DOHH2 (cell line): ENCODE measurements around the gene CNTNAP2.

Source experiments
- H3F3A ChIP-seq: fragments of 200-600 bp; sonication (generic), shearing (Covaris generic); 2 replicates; pipeline ENCODE4 v1.6.0; 2016; ENCODE audit warnings: antibody characterized with exemption, mild to moderate bottlenecking; ENCODE audit not compliant: control insufficient read depth, insufficient read depth
- H3K27ac ChIP-seq: fragments of 200-600 bp; sonication (generic); 2 replicates; pipeline ENCODE4 v1.5.1; 2014; ENCODE audit warnings: low read depth, mild to moderate bottlenecking, low read length, moderate library complexity
- H3K27me3 ChIP-seq: fragments of 200-600 bp; sonication (generic); 2 replicates; pipeline ENCODE4 v1.6.1; 2014; ENCODE audit warnings: mild to moderate bottlenecking, low read length, mixed read lengths; ENCODE audit not compliant: control insufficient read depth
- H3K36me3 ChIP-seq: fragments of 200-600 bp; sonication (generic); 2 replicates; pipeline ENCODE4 v1.6.1; 2014; ENCODE audit warnings: mild to moderate bottlenecking, low read length, moderate library complexity, mixed read lengths; ENCODE audit not compliant: control insufficient read depth
- H3K4me1 ChIP-seq: fragments of 200-600 bp; sonication (generic); 2 replicates; pipeline ENCODE4 v1.6.1; 2014; ENCODE audit warnings: mild to moderate bottlenecking, low read length, mixed read lengths; ENCODE audit not compliant: control insufficient read depth
- H3K4me2 ChIP-seq: fragments of 200-600 bp; sonication (generic); 2 replicates; pipeline ENCODE4 v1.6.0; 2014; ENCODE audit warnings: mild to moderate bottlenecking, low read length, moderate library complexity
- H3K4me3 ChIP-seq: fragments of 200-600 bp; sonication (generic); 2 replicates; pipeline ENCODE4 v1.5.1; 2014; ENCODE audit warnings: mild to moderate bottlenecking, low read length, mixed read lengths
- H3K79me2 ChIP-seq: fragments of 200-600 bp; sonication (generic); 2 replicates; pipeline ENCODE4 v1.6.1; 2014; ENCODE audit warnings: mild to moderate bottlenecking, low read length, mixed read lengths; ENCODE audit not compliant: control insufficient read depth
- H3K9me2 ChIP-seq: fragments of 200-600 bp; sonication (generic); replicated peaks from 2 replicates; pipeline ENCODE4 v1.6.1; 2014; ENCODE audit warnings: mild to moderate bottlenecking, low read length, mixed read lengths; ENCODE audit not compliant: control insufficient read depth
- H3K9me3 ChIP-seq: fragments of 200-600 bp; sonication (generic); 2 replicates; pipeline ENCODE4 v1.6.1; 2014; ENCODE audit warnings: antibody characterized with exemption, low read length, mixed read lengths; ENCODE audit not compliant: control insufficient read depth, insufficient read depth
- H4K20me1 ChIP-seq: fragments of 200-600 bp; sonication (generic); 2 replicates; pipeline ENCODE4 v1.6.0; 2014; ENCODE audit warnings: low read depth, mild to moderate bottlenecking, antibody characterized with exemption, low read length, moderate library complexity; ENCODE audit not compliant: control insufficient read depth, insufficient read depth
- EZH2phosphoT487 ChIP-seq: fragments of 200-600 bp; sonication (generic); IDR thresholded peaks from 2 replicates; pipeline ENCODE4 v1.6.1; 2017; ENCODE audit warnings: borderline replicate concordance, mild to moderate bottlenecking, antibody characterized with exemption, low read length, moderate library complexity, mixed read lengths
- TF ChIP-seq, protein P1 (sequence below): fragments of 200-600 bp; sonication (generic); IDR thresholded peaks from one replicate; pipeline ENCODE4 v1.5.1; 2014; ENCODE audit warnings: antibody characterized with exemption, mild to moderate bottlenecking, low read depth, low read length; ENCODE audit not compliant: poor library complexity, severe bottlenecking

Gene CNTNAP2

GRCh38 chr7:146359176-146359575, 242.6 kb downstream of the CNTNAP2 start:
- Histone ChIP-seq H3K4me1 (no peaks in the 10 kb centered on the region), H4K20me1 (no peaks in the 10 kb centered on the region), H3K36me3 (no peaks in the 10 kb centered on the region), H3K9me3 (no peaks in the 10 kb centered on the region), H3K79me2 (no peaks in the 10 kb centered on the region), H3F3A (no peaks in the 10 kb centered on the region), H3K27ac (no peak overlapping the region), H3K4me3 (no peak overlapping the region), H3K4me2 (no peak overlapping the region), H3K27me3 (no peaks in the 10 kb centered on the region), H3K9me2 (no peaks in the 10 kb centered on the region)
- TF ChIP-seq EZH2phosphoT487, result no peak
- TF ChIP-seq, protein P1, sequence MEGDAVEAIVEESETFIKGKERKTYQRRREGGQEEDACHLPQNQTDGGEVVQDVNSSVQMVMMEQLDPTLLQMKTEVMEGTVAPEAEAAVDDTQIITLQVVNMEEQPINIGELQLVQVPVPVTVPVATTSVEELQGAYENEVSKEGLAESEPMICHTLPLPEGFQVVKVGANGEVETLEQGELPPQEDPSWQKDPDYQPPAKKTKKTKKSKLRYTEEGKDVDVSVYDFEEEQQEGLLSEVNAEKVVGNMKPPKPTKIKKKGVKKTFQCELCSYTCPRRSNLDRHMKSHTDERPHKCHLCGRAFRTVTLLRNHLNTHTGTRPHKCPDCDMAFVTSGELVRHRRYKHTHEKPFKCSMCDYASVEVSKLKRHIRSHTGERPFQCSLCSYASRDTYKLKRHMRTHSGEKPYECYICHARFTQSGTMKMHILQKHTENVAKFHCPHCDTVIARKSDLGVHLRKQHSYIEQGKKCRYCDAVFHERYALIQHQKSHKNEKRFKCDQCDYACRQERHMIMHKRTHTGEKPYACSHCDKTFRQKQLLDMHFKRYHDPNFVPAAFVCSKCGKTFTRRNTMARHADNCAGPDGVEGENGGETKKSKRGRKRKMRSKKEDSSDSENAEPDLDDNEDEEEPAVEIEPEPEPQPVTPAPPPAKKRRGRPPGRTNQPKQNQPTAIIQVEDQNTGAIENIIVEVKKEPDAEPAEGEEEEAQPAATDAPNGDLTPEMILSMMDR, result no peak

DNA sequence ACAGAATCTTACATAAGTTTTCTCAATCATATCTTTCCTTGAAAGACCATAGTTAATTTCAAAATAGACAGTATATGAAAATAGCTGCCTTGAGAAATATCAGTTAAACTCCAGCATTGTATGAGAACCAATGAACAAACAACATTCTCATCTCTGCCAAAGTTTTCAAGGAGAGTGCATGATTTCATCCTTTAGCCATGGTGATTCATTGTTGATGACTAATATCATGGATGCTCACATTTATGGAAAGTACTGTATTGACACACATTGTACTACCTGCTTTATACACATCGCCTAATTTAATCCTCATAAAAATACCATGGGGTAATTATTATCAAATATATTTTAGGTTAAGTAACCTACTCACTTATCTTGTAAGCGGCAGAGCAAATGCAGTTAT, 250.3 kb downstream of the CNTNAP2 start:
- Histone ChIP-seq H3K27ac (no peak overlapping the region), H3K79me2 (no peaks in the 10 kb centered on the region), H3F3A (no peaks in the 10 kb centered on the region), H3K9me2 (no peaks in the 10 kb centered on the region), H3K4me1 (no peaks in the 10 kb centered on the region), H3K36me3 (no peaks in the 10 kb centered on the region), H3K9me3 (no peaks in the 10 kb centered on the region), H4K20me1 (no peaks in the 10 kb centered on the region), H3K27me3 (no peaks in the 10 kb centered on the region), H3K4me3 (no peak overlapping the region), H3K4me2 (no peak overlapping the region)
- TF ChIP-seq, protein P1, result no peak
- no peak for TF ChIP-seq EZH2phosphoT487

DNA sequence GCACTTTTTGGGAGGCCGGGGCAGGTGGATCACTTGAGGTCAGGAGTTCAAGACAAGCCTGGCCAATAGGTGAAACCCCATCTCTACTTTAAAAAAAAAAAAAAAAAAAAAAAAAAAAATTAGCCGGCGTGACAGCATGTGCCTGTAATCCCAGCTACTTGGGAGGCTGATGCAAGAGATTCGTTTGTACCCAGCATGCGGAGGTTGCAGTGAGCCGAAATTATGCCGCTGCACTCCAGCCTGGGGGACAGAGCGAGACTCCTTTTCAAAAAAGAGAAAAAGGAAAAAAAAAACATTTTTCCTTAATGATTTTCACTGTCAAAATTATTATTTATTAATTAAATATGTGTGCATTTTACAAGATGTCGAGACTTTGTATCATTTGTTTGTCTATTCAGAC, 253.6 kb downstream of the CNTNAP2 start:
- Histone ChIP-seq H4K20me1 (no peaks in the 10 kb centered on the region), H3F3A (no peaks in the 10 kb centered on the region), H3K4me3 (no peak overlapping the region), H3K27me3 (no peaks in the 10 kb centered on the region), H3K79me2 (no peaks in the 10 kb centered on the region), H3K9me2 (no peaks in the 10 kb centered on the region), H3K4me1 (no peaks in the 10 kb centered on the region), H3K36me3 (no peaks in the 10 kb centered on the region), H3K9me3 (no peaks in the 10 kb centered on the region), H3K4me2 (no peak overlapping the region), H3K27ac (no peak overlapping the region)
- TF ChIP-seq EZH2phosphoT487, result no peak
- TF ChIP-seq, protein P1, result no peak

- Histone ChIP-seq H3F3A (no peaks in the 10 kb centered on the region), H3K27me3 (no peaks in the 10 kb centered on the region), H3K36me3 (no peaks in the 10 kb centered on the region), H4K20me1 (no peaks in the 10 kb centered on the region), H3K4me3 (no peak overlapping the region), H3K4me2 (no peak overlapping the region), H3K9me3 (no peaks in the 10 kb centered on the region), H3K4me1 (no peaks in the 10 kb centered on the region), H3K27ac (no peak overlapping the region), H3K79me2 (no peaks in the 10 kb centered on the region), H3K9me2 (no peaks in the 10 kb centered on the region)
- TF ChIP-seq, protein P1, result no peak
- TF ChIP-seq EZH2phosphoT487, result no peak
Measured at GRCh38 chr7:146375170-146375569, 258.6 kb downstream of the CNTNAP2 start.
